ENCODE data around the gene ATOH8.
A peak's percentile ranks its signal among the peaks of the same experiment; 100 is the strongest.
"Not testable (repeated sequence)": the region's sequence is repeated elsewhere in the genome, so short reads cannot be mapped to it uniquely, and the experiment has no call there.

ATOH8 gene, protein sequence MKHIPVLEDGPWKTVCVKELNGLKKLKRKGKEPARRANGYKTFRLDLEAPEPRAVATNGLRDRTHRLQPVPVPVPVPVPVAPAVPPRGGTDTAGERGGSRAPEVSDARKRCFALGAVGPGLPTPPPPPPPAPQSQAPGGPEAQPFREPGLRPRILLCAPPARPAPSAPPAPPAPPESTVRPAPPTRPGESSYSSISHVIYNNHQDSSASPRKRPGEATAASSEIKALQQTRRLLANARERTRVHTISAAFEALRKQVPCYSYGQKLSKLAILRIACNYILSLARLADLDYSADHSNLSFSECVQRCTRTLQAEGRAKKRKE

GRCh38 chr2:85753525-85754312 lies at the start of gene ATOH8:
Gene ATOH8, plus strand, starts transcription at chr2:85753991. Its CDS starts 199 bp downstream, at chr2:85754190.
- DNase-seq = peak; percentile 46

- DNase-seq = no peak
These were observed 49.8 kb upstream of the ATOH8 start for GRCh38 chr2:85704038-85704437.

- no peak for DNase-seq
These were observed 48.8 kb upstream of the ATOH8 start for GRCh38 chr2:85704800-85705679.

DNA sequence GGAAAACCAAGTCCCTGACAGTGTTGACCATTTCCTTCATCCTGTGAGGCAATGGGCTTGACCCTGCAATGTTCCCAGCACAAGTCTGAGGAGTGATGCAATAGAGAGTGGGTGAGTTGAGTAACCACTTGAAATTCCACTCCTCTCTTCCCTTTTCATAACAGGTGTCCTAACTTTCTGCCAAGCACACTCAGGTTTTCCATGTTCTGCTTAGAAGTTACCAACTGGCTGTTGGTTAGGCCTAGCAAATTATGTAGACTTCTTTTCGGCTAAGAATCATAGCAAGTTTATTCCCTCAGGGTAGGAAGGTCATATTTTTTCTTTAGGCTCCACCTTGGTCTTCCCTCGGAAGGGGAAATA lies 48.1 kb upstream of the ATOH8 start:
- no peak for DNase-seq

- DNase-seq = no peak
These were observed 47.7 kb upstream of the ATOH8 start for GRCh38 chr2:85706063-85706462.

GRCh38 chr2:85706599-85707296 lies 47.0 kb upstream of the ATOH8 start:
- no peak for DNase-seq

GRCh38 chr2:85707304-85707703 lies 46.5 kb upstream of the ATOH8 start:
- peak; percentile 50 for DNase-seq

DNA sequence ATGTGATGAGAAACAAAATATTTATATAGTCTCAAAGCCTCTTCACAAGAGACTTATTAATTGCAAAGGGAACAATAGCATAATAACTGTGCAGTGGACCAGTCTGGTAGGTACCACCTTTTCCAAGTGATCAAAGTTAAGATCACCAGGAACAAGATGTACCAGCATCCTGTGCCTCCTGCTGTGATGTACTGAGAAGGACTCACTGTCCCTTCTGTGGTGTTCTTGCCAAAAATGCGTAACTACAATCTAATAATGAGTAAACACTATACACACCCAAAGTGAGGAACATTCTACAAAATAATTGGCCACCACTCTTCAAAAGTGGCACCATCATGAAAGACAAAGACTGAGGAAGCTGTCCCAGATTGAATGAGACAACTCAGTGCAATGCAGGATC lies 45.1 kb upstream of the ATOH8 start:
- DNase-seq = no peak

DNA sequence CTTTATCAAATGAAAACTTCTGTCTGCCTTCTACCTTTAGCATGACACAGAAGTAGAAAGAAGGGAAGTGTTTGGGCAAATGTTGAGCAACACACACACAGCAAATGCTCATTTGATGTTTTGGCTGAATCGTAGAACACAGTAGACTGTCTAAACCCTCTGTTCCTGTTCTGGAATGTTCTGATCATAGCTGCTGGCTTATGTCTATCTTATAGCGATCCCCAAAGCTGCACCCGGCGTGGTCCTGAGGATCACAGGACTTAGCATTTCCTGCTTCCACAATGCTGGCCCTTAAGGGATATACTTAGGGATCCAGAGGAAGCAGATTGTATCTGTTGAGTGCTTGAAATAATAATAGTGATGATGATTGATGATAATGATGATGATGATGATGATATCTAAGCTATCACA lies 44.4 kb upstream of the ATOH8 start:
- no peak for DNase-seq

- DNase-seq = no peak
These were observed 42.9 kb upstream of the ATOH8 start for GRCh38 chr2:85710687-85711577.

GRCh38 chr2:85711578-85712060 lies 42.2 kb upstream of the ATOH8 start:
- no peak for DNase-seq

DNA sequence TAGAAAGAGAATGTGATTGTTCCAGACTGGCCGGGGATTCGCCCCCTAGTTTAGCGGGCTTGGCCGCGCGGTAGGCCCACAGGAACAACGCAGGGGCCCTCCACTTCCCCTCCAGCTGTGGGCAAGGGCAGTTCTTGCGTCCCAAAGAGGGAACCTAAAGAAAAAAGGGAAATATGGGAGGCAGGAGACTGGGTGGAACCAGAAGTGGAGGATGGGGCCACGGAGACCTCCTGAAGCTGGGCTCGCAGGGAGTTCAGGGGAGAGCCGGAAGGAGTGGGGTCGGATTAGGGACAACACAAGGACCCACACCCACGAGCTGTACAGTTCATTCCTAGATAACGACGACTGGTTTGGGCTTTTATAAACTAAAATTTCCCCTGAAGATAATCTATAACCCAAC lies 41.5 kb upstream of the ATOH8 start:
- no peak for DNase-seq

- DNase-seq = peak; percentile 30
These were observed 40.8 kb upstream of the ATOH8 start for GRCh38 chr2:85712849-85713612.

DNA sequence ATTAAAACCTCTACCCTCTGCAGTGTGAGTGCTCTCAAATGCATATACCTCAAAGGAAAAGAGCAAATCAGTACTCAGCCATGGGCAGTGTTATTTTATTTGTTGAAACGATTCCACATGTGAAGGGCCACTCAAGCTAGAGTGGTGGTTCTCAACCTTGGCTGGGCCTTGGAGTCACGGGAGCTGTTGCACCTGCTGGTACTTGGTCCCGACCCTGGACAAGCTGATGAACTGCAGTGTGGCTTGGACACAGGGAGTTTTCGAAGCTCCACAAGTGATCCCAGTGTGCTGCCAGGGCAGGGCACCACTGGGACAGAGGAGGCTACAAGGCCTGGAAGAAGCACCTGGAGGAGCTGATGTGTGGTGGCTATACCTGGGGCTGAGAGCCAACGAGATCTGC lies 40.0 kb upstream of the ATOH8 start:
- peak; percentile 89 for DNase-seq

DNA sequence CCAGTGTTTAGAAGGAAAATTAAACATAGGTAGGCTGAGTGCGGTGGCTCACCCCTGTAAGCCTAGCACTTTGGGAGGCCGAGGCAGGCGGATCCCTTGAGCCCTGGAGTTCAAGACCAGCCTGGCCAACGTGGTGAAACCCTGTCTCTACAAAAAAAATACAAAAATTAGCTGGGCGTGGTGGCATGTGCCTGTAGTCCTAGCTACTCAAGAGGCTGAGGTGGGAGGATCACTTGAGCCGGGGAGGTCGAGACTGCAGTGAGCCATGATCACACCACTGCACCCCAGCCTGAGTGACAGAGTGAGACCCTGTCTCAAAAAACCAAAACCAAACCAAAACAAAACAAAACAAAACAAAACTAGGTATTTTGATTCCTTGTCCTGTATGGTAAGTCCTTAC lies 39.4 kb upstream of the ATOH8 start:
- DNase-seq = not testable (repeated sequence)

DNA sequence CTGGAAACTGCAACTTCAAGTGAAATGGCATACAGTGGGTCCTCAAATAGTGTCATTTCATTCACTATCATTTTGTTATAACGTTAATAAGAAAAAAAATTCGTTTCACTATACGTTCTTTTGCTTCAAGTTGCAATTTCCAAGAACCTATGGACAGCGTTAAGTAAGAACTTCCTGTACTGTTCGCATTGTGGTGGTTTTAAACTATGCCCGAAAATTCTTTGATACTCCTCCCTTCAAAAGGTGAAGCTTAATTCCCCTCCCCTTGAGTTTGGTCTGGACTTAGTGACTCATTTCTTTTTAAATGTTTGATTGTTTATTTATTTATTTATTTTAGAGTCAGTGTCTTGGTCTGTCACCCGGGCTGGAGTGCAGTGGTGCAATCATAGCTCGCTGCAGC lies 39.0 kb upstream of the ATOH8 start:
- no peak for DNase-seq

GRCh38 chr2:85716346-85716914 lies 37.4 kb upstream of the ATOH8 start:
- no peak for DNase-seq

GRCh38 chr2:85717308-85718008 lies 36.3 kb upstream of the ATOH8 start:
- no peak for DNase-seq

GRCh38 chr2:85718009-85718391 lies 35.8 kb upstream of the ATOH8 start:
- no peak for DNase-seq
